Measurements from ENCODE around the gene OR3A2. TPM values are rescaled to one million over a fixed set of nuclear protein-coding genes. Genes with fewer than 3 reads are reported as not detected.
"Not testable (repeated sequence)": the region's sequence is repeated elsewhere in the genome, so short reads cannot be mapped to it uniquely, and the experiment has no call there.

Gene OR3A2
- total and polyA plus RNA-seq, 7 donors = 0.04 to 0.40 (median 0.36) TPM; not detected in 4

DNA sequence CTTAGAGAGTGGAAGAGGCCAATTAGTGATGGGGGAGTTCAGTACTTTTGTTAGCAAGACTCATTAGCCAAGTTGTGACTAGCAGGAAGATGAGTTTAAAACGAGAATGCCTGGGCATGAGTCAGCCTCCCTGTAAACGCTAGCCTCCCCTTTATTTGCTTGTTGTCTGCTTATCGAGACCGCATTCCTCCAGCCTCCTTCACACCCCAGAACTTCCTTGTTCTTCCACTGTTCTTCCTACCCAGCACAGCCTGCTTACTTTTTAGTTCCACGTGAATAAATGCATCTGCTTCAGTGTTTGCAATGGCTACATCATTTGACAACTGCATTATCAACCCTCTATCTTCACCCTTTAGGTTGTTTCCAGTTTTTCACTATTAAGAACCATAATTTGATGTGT, 67.8 kb downstream of the OR3A2 start:
- TF ChIP-seq, protein P1, sequence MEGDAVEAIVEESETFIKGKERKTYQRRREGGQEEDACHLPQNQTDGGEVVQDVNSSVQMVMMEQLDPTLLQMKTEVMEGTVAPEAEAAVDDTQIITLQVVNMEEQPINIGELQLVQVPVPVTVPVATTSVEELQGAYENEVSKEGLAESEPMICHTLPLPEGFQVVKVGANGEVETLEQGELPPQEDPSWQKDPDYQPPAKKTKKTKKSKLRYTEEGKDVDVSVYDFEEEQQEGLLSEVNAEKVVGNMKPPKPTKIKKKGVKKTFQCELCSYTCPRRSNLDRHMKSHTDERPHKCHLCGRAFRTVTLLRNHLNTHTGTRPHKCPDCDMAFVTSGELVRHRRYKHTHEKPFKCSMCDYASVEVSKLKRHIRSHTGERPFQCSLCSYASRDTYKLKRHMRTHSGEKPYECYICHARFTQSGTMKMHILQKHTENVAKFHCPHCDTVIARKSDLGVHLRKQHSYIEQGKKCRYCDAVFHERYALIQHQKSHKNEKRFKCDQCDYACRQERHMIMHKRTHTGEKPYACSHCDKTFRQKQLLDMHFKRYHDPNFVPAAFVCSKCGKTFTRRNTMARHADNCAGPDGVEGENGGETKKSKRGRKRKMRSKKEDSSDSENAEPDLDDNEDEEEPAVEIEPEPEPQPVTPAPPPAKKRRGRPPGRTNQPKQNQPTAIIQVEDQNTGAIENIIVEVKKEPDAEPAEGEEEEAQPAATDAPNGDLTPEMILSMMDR (IDR thresholded peaks at IDR 0.05) = no peak
- no peak overlapping the region for H3K27ac ChIP-seq
- H3K9me3 ChIP-seq = no peaks in the 10 kb centered on the region
- intact Hi-C loops (cut with DNase I) = no loop called here
- no peak overlapping the region for H3K4me3 ChIP-seq
- no peaks in the 10 kb centered on the region for H3K27me3 ChIP-seq (ENCODE audit: insufficient read depth in 3 of 3, low read length in 2 of 3)
- 68 to 79% (median 76%) methylated on average over 5 of the region's 5 CpGs for WGBS, 3 donors
- DNase-seq (no peak), ATAC-seq (no peak)
- H3K36me3 ChIP-seq (ENCODE audit: insufficient read depth in 1 of 2, low read depth in 1 of 2) = no peaks in the 10 kb centered on the region
- H3K4me1 ChIP-seq = no peaks in the 10 kb centered on the region

GRCh38 chr17:3316836-3317235, 69.3 kb downstream of the OR3A2 start:
- WGBS, 3 donors = 42 to 58% (median 45%) methylated on average over 3 of the region's 3 CpGs
- H3K4me1 ChIP-seq = no peaks in the 10 kb centered on the region
- H3K4me3 ChIP-seq = no peak overlapping the region
- no peaks in the 10 kb centered on the region for H3K27me3 ChIP-seq (ENCODE audit: insufficient read depth in 3 of 3, low read length in 2 of 3)
- H3K9me3 ChIP-seq = no peaks in the 10 kb centered on the region
- no peak overlapping the region for H3K27ac ChIP-seq
- DNase-seq (no peak), ATAC-seq (no peak)
- intact Hi-C loops (cut with DNase I) = no loop called here
- TF ChIP-seq, protein P1 (IDR thresholded peaks at IDR 0.05) = no peak
- H3K36me3 ChIP-seq (ENCODE audit: insufficient read depth in 1 of 2, low read depth in 1 of 2) = no peaks in the 10 kb centered on the region

DNA sequence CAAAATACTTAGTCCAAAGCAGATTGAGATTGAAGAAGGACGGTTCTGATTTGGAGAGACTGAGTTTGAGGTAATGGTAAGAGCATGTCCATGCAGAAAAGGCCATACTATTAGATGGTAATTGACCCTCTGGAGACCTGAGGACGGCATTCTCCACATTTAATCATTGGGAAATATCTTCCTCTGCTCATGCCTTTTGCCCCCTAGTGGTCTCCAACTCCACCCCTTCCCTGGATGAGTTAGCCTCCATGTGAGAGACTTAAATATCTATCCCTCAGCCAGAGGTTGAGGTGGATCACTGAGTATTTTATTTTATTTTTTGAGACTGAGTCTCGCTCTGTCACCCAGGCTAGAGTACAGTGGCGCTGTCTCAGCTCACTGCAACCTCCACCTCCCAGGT, 77.5 kb downstream of the OR3A2 start:
- no peak overlapping the region for H3K27ac ChIP-seq
- ATAC-seq (no peak), DNase-seq (no peak)
- H3K4me1 ChIP-seq = no peaks in the 10 kb centered on the region
- H3K27me3 ChIP-seq (ENCODE audit: insufficient read depth in 3 of 3, low read length in 2 of 3) = no peaks in the 10 kb centered on the region
- TF ChIP-seq, protein P1 (IDR thresholded peaks at IDR 0.05) = no peak
- no peaks in the 10 kb centered on the region for H3K36me3 ChIP-seq (ENCODE audit: insufficient read depth in 1 of 2, low read depth in 1 of 2)
- 60 to 69% (median 67%) methylated on average over 4 of the region's 4 CpGs for WGBS, 3 donors
- H3K9me3 ChIP-seq = no peaks in the 10 kb centered on the region
- H3K4me3 ChIP-seq = no peak overlapping the region
- intact Hi-C loops (cut with DNase I) = no loop called here

- WGBS, 3 donors = 76 to 80% (median 79%) methylated on average over 6 of the region's 6 CpGs
- TF ChIP-seq, protein P1 (IDR thresholded peaks at IDR 0.05) = no peak
- no peaks in the 10 kb centered on the region for H3K4me1 ChIP-seq
- DNase-seq (no peak), ATAC-seq (no peak)
- H3K9me3 ChIP-seq = no peaks in the 10 kb centered on the region
- H3K27ac ChIP-seq = no peak within 1 kb of the TSS
- intact Hi-C loops (cut with DNase I) = no loop called here
- H3K36me3 ChIP-seq (ENCODE audit: insufficient read depth in 1 of 2, low read depth in 1 of 2) = no peaks in the 10 kb centered on the region
- no peak within 1 kb of the TSS for H3K4me3 ChIP-seq
- no peaks in the 10 kb centered on the region for H3K27me3 ChIP-seq (ENCODE audit: insufficient read depth in 3 of 3, low read length in 2 of 3)
These were observed 87.8 kb downstream of the OR3A2 start, which contains the start of gene OR3A1 for GRCh38 chr17:3298260-3298659. Gene OR3A1, minus strand, starts transcription at chr17:3298360. Its CDS starts 5,778 bp downstream, at chr17:3292582.

- DNase-seq (no peak), ATAC-seq (no peak)
- H3K4me1 ChIP-seq = no peaks in the 10 kb centered on the region
- 60 to 64% (median 61%) methylated on average over 4 of the region's 4 CpGs for WGBS, 3 donors
- H3K9me3 ChIP-seq = no peaks in the 10 kb centered on the region
- intact Hi-C loops (cut with DNase I) = no loop called here
- peaks cover 0 to 4% (median 0%) of the 10 kb centered on the region in 3 donors for H3K27me3 ChIP-seq (ENCODE audit: insufficient read depth in 3 of 3, low read length in 2 of 3)
- H3K27ac ChIP-seq = no peak overlapping the region
- TF ChIP-seq, protein P1 (IDR thresholded peaks at IDR 0.05) = no peak
- no peaks in the 10 kb centered on the region for H3K36me3 ChIP-seq (ENCODE audit: insufficient read depth in 1 of 2, low read depth in 1 of 2)
- H3K4me3 ChIP-seq = no peak overlapping the region
These were observed 90.5 kb downstream of the OR3A2 start for GRCh38 chr17:3295632-3296031.

DNA sequence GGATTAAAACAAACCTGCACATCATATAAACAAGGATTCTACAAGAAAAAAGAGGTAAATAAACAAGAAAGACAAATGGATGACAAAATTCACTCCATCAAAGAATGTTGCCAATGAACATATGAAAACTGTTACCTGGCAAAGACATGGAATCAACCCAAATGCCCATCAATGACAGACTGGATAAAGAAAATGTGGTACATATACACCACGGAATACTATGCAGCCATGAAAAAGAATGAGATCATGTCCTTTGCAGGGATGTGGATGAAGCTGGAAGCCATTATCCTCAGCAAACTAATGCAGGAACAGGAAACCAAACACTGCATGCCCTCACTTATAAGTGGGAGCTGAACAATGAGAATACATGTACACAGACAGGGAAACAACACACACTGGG, 92.6 kb downstream of the OR3A2 start:
- H3K9me3 ChIP-seq; ATAC-seq; intact Hi-C loops (cut with DNase I); H3K27me3 ChIP-seq (ENCODE audit: insufficient read depth in 3 of 3, low read length in 2 of 3); H3K27ac ChIP-seq; H3K4me3 ChIP-seq; DNase-seq; H3K36me3 ChIP-seq (ENCODE audit: insufficient read depth in 1 of 2, low read depth in 1 of 2); H3K4me1 ChIP-seq: not testable (repeated sequence)
- 83 to 91% (median 87%) methylated on average over 1 of the region's 1 CpG for WGBS, 3 donors
